Smooth muscle cell of trachea (primary cell): ENCODE results near the gene KLRC1. TPM values are rescaled to one million over a fixed set of nuclear protein-coding genes. Genes with fewer than 3 reads are reported as not detected.

Source experiments
- total RNA-seq: library from RNA; depleted of rRNA; stranded (reverse); fragments of >200 nt; gene quantifications from 2 replicates; pipeline ENCODE4 v1.2.1, GENCODE V29; 2014

KLRC1 gene
- total RNA-seq = 0.15 TPM in 1 of 2 replicates, not detected in the other

GRCh38 chr12:10453156-10453555, at the start of gene KLRC1:
TSS of gene KLRC1 (minus strand) at chr12:10453377. CDS start at chr12:10451156, 2,221 bp downstream.

GRCh38 chr12:10435816-10436215, 17.4 kb downstream of the KLRC1 start, which contains the start of gene KLRC2:
TSS of gene KLRC2 (minus strand) at chr12:10436010. CDS start at chr12:10435986, 24 bp downstream.

DNA sequence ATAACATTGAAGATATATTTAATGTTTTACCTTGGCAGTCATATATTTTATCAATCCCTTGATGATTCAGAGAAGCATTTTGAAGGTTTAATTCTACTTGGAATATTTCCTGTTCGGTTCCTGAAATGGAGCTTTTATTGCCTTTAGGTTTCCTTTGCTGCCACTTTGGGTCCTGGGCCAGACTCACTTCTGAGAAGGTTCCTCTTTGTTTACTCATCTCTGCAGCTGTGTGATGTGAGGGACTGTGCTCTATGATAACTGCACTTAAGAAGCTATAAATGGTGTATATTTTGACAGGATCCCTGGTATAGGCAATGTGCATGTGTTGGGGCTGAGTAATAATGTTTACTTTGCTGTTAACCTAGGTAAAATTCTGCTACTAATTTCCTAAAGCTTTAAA, 32.8 kb downstream of the KLRC1 start, which contains the start of gene KLRC3:
TSS of gene KLRC3 (minus strand) at position 262 of the 400 bp plus-strand sequence. CDS start at position 217, 45 bp downstream.

GRCh38 chr12:10409392-10409791, 43.8 kb downstream of the KLRC1 start, which contains the start of gene KLRC4:
TSS of gene KLRC4 (minus strand) at chr12:10409757. CDS start at chr12:10409575, 182 bp downstream.

Other genes with a start within 250 kb of the KLRC1 start
- gene GABARAPL1, start 240.5 kb downstream of the KLRC1 start, total RNA-seq = 51.6 and 116 TPM in 2 replicates
- gene KLRD1, start 145.5 kb downstream of the KLRC1 start, total RNA-seq = 0.15 and 0.66 TPM in 2 replicates
- gene KLRK1, start 63.3 kb downstream of the KLRC1 start, total RNA-seq = 0.29 TPM in 1 of 2 replicates, not detected in the other
- not detected in 2 replicates for gene KLRC4, start 43.6 kb downstream of the KLRC1 start, total RNA-seq
- not detected in 2 replicates for gene KLRC3, start 32.8 kb downstream of the KLRC1 start, total RNA-seq
- not detected in 2 replicates for gene KLRC2, start 17.4 kb downstream of the KLRC1 start, total RNA-seq
- 0.83 and 0.87 TPM in 2 replicates for gene EIF2S3B, start 52.5 kb upstream of the KLRC1 start, total RNA-seq
- gene MAGOHB, start 160.2 kb upstream of the KLRC1 start, total RNA-seq = 8.1 and 25.7 TPM in 2 replicates
- gene STYK1, start 220.7 kb upstream of the KLRC1 start, total RNA-seq = 0.50 TPM in 1 of 2 replicates, not detected in the other